ENCODE results near the gene ACRBP. TPM values are rescaled to one million over a fixed set of nuclear protein-coding genes. Genes with fewer than 3 reads are reported as not detected.

The ACRBP gene
- total and polyA plus RNA-seq, 4 donors: 0.39 to 1.5 (median 0.65) TPM

- no peak overlapping the region for H3K9ac ChIP-seq (ENCODE audit: low read depth in 1 of 2, low read length in 2 of 2)
- H3K4me1 ChIP-seq (ENCODE audit: control insufficient read depth in 4 of 4, insufficient read depth in 4 of 4, low read length in 3 of 4): peaks cover 0 to 10% (median 7%) of the 10 kb centered on the region in 4 donors
- H3K27ac ChIP-seq (ENCODE audit: low read depth in 1 of 2, low read length in 2 of 2): no peak overlapping the region
- no peak for DNase-seq (ENCODE audit: low spot score)
- no peaks in the 10 kb centered on the region for H3K9me3 ChIP-seq (ENCODE audit: control insufficient read depth in 4 of 4, low read length in 3 of 4)
- no peaks in the 10 kb centered on the region for H3K36me3 ChIP-seq (ENCODE audit: control insufficient read depth in 4 of 4, insufficient read depth in 3 of 4, low read depth in 1 of 4, low read length in 3 of 4)
- H3K4me3 ChIP-seq (ENCODE audit: low read depth in 1 of 3, low read length in 3 of 3): no peak overlapping the region
- TF ChIP-seq FOXA2 (IDR thresholded peaks at IDR 0.05): no peak
- WGBS: 78% methylated on average over 9 of the region's 9 CpGs
- peaks cover 0 to 6% (median 5%) of the 10 kb centered on the region in 4 donors for H3K27me3 ChIP-seq (ENCODE audit: control insufficient read depth in 4 of 4, insufficient read depth in 4 of 4, low read length in 3 of 4)
These were observed 47.5 kb upstream of the ACRBP start for GRCh38 chr12:6694701-6695100.

DNA sequence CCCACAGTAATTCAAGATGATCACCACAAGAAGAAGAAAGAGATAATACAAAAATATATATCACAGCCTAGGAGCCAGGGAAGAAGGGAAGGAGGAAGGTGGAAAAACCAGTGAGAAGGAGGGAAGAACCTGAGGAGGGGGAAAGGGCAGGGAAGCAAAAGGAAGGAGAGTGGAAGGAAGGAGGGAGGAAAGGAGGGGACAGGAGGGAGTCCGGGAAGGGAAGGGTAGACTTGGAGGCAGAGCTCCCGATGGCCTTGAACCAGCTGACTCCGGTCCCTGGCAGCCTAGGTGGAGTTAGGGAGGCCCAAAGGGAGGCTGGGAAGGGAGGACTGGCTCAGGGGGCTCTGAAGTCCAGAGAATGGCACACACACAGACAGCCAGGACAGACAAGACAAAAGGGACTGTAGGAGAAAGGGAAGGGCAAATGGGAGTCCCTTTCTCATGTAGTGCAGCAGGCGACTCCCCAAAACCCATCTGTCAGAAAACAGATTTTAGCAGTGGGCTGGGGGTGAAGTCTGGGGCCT lies 46.7 kb upstream of the ACRBP start:
- no peak overlapping the region for H3K27ac ChIP-seq (ENCODE audit: low read depth in 1 of 2, low read length in 2 of 2)
- H3K9ac ChIP-seq (ENCODE audit: low read depth in 1 of 2, low read length in 2 of 2): no peak overlapping the region
- H3K9me3 ChIP-seq (ENCODE audit: control insufficient read depth in 4 of 4, low read length in 3 of 4): no peaks in the 10 kb centered on the region
- no peaks in the 10 kb centered on the region for H3K36me3 ChIP-seq (ENCODE audit: control insufficient read depth in 4 of 4, insufficient read depth in 3 of 4, low read depth in 1 of 4, low read length in 3 of 4)
- no peak for DNase-seq (ENCODE audit: low spot score)
- H3K4me3 ChIP-seq (ENCODE audit: low read depth in 1 of 3, low read length in 3 of 3): no peak overlapping the region
- TF ChIP-seq, protein P1, sequence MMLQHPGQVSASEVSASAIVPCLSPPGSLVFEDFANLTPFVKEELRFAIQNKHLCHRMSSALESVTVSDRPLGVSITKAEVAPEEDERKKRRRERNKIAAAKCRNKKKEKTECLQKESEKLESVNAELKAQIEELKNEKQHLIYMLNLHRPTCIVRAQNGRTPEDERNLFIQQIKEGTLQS (IDR thresholded peaks at IDR 0.05): no peak
- TF ChIP-seq TAF1 (conservative IDR thresholded peaks at IDR 0.05): no peak
- TF ChIP-seq ZBTB33 (IDR thresholded peaks at IDR 0.05): no peak
- TF ChIP-seq EGR1 (IDR thresholded peaks at IDR 0.05; ENCODE audit: low read depth in 2 of 2): no peak
- TF ChIP-seq FOXA2 (IDR thresholded peaks at IDR 0.05): no peak
- no peak for TF ChIP-seq JUND (IDR thresholded peaks at IDR 0.05)
- no peak for TF ChIP-seq HNF4G (IDR thresholded peaks at IDR 0.05)
- no peak for TF ChIP-seq FOXA1 (IDR thresholded peaks at IDR 0.05)
- no peak for TF ChIP-seq YY1 (IDR thresholded peaks at IDR 0.05)
- no peak for TF ChIP-seq SP1 (IDR thresholded peaks at IDR 0.05)
- no peak for TF ChIP-seq RAD21 (IDR thresholded peaks at IDR 0.05)
- H3K27me3 ChIP-seq (ENCODE audit: control insufficient read depth in 4 of 4, insufficient read depth in 4 of 4, low read length in 3 of 4): peaks cover 0 to 6% (median 4%) of the 10 kb centered on the region in 4 donors
- H3K4me1 ChIP-seq (ENCODE audit: control insufficient read depth in 4 of 4, insufficient read depth in 4 of 4, low read length in 3 of 4): peaks cover 0 to 10% (median 7%) of the 10 kb centered on the region in 4 donors
- WGBS: 72% methylated on average over 4 of the region's 4 CpGs

GRCh38 chr12:6692888-6693287 lies 45.7 kb upstream of the ACRBP start:
- 72% methylated on average over 2 of the region's 2 CpGs for whole genome bisulfite sequencing
- peaks cover 4 to 17% (median 14%) of the 10 kb centered on the region in 4 donors for H3K4me1 ChIP-seq (ENCODE audit: control insufficient read depth in 4 of 4, insufficient read depth in 4 of 4, low read length in 3 of 4)
- H3K27ac ChIP-seq (ENCODE audit: low read depth in 1 of 2, low read length in 2 of 2): no peak overlapping the region
- no peak overlapping the region for H3K4me3 ChIP-seq (ENCODE audit: low read depth in 1 of 3, low read length in 3 of 3)
- H3K9me3 ChIP-seq (ENCODE audit: control insufficient read depth in 4 of 4, low read length in 3 of 4): no peaks in the 10 kb centered on the region
- H3K9ac ChIP-seq (ENCODE audit: low read depth in 1 of 2, low read length in 2 of 2): no peak overlapping the region
- H3K27me3 ChIP-seq (ENCODE audit: control insufficient read depth in 4 of 4, insufficient read depth in 4 of 4, low read length in 3 of 4): peaks cover 0 to 1% (median 0%) of the 10 kb centered on the region in 4 donors
- H3K36me3 ChIP-seq (ENCODE audit: control insufficient read depth in 4 of 4, insufficient read depth in 3 of 4, low read depth in 1 of 4, low read length in 3 of 4): no peaks in the 10 kb centered on the region
- DNase-seq (ENCODE audit: low spot score): no peak
- TF ChIP-seq GABPA (IDR thresholded peaks at IDR 0.05 in 1 of 2, conservative IDR thresholded peaks at IDR 0.05 in 1 of 2): no peak
- no peak for TF ChIP-seq ZBTB33 (IDR thresholded peaks at IDR 0.05)
- no peak for TF ChIP-seq FOXA2 (IDR thresholded peaks at IDR 0.05)
- no peak for TF ChIP-seq TAF1 (conservative IDR thresholded peaks at IDR 0.05)
- TF ChIP-seq NR2F2 (IDR thresholded peaks at IDR 0.05): no peak
- TF ChIP-seq RAD21 (IDR thresholded peaks at IDR 0.05): no peak
- no peak for TF ChIP-seq RXRA (IDR thresholded peaks at IDR 0.05)
- TF ChIP-seq EGR1 (IDR thresholded peaks at IDR 0.05; ENCODE audit: low read depth in 2 of 2): no peak
- no peak for TF ChIP-seq HNF4A (conservative IDR thresholded peaks at IDR 0.05)
- no peak for TF ChIP-seq FOXA1 (IDR thresholded peaks at IDR 0.05)
- TF ChIP-seq MAX (IDR thresholded peaks at IDR 0.05): no peak
- no peak for TF ChIP-seq JUND (IDR thresholded peaks at IDR 0.05)
- TF ChIP-seq YY1 (IDR thresholded peaks at IDR 0.05): no peak
- TF ChIP-seq SP1 (IDR thresholded peaks at IDR 0.05): no peak
- TF ChIP-seq, protein P2, sequence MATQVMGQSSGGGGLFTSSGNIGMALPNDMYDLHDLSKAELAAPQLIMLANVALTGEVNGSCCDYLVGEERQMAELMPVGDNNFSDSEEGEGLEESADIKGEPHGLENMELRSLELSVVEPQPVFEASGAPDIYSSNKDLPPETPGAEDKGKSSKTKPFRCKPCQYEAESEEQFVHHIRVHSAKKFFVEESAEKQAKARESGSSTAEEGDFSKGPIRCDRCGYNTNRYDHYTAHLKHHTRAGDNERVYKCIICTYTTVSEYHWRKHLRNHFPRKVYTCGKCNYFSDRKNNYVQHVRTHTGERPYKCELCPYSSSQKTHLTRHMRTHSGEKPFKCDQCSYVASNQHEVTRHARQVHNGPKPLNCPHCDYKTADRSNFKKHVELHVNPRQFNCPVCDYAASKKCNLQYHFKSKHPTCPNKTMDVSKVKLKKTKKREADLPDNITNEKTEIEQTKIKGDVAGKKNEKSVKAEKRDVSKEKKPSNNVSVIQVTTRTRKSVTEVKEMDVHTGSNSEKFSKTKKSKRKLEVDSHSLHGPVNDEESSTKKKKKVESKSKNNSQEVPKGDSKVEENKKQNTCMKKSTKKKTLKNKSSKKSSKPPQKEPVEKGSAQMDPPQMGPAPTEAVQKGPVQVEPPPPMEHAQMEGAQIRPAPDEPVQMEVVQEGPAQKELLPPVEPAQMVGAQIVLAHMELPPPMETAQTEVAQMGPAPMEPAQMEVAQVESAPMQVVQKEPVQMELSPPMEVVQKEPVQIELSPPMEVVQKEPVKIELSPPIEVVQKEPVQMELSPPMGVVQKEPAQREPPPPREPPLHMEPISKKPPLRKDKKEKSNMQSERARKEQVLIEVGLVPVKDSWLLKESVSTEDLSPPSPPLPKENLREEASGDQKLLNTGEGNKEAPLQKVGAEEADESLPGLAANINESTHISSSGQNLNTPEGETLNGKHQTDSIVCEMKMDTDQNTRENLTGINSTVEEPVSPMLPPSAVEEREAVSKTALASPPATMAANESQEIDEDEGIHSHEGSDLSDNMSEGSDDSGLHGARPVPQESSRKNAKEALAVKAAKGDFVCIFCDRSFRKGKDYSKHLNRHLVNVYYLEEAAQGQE (IDR thresholded peaks at IDR 0.05): no peak
- TF ChIP-seq CTCF (IDR thresholded peaks at IDR 0.05; ENCODE audit: low read depth, low read length, missing input control): no peak
